ENCODE results near the gene SLC17A8. TPM values are rescaled to one million over a fixed set of nuclear protein-coding genes. Genes with fewer than 3 reads are reported as not detected.

Gene SLC17A8
- not detected in 2 replicates for total RNA-seq

GRCh38 chr12:100356644-100357223 is at the start of gene SLC17A8:
SLC17A8 (plus strand) TSS chr12:100357074; CDS start chr12:100357392, 318 bp downstream.

Other genes with a start within 250 kb of the SLC17A8 start
- 73.8 and 81.8 TPM in 2 replicates for gene BLTP3B, start 214.2 kb upstream of the SLC17A8 start, total RNA-seq
- gene ACTR6, start 156.3 kb upstream of the SLC17A8 start, total RNA-seq = 20.3 and 37.9 TPM in 2 replicates
- gene DEPDC4, start 90.0 kb upstream of the SLC17A8 start, total RNA-seq = 1.7 and 2.5 TPM in 2 replicates
- gene SCYL2, start 89.9 kb upstream of the SLC17A8 start, total RNA-seq = 66.9 and 74.2 TPM in 2 replicates
- not detected in 2 replicates for gene NR1H4, start 116.8 kb downstream of the SLC17A8 start, total RNA-seq
- 24.2 and 29.2 TPM in 2 replicates for gene GAS2L3, start 216.6 kb downstream of the SLC17A8 start, total RNA-seq

Measured in articular chondrocyte of knee joint (primary cell).